ENCODE measurements around the gene FRMPD3.

FRMPD3 gene

GRCh38 chrX:107477406-107477805 lies 28.0 kb downstream of the FRMPD3 start:
- Histone ChIP-seq H3K36me3 (ENCODE audit: control insufficient read depth in 2 of 2, insufficient read depth in 1 of 2, low read length in 2 of 2) (no peaks in the 10 kb centered on the region), H3K4me3 (ENCODE audit: low read depth, low read length) (no peak overlapping the region), H3K9me3 (ENCODE audit: control insufficient read depth, insufficient read depth, low read depth, low read length) (no peaks in the 10 kb centered on the region), H3K27ac (ENCODE audit: extremely low read depth, low read depth, low read length) (no peak overlapping the region), H3K4me1 (ENCODE audit: control insufficient read depth, insufficient read depth, low read length) (no peaks in the 10 kb centered on the region)
- ChIA-PET POLR2A (no interaction called here), CTCF (interaction anchor here (0.5 kb wide), 1 partner anchor 11 kb away, joined by 4 read pairs; no protein-coding TSS in a partner anchor)
- TF ChIP-seq ATF2 (tag by site-specific recombination; IDR thresholded peaks at IDR 0.05; ENCODE audit: low read depth) (no peak), ZNF624 (tag by site-specific recombination; IDR thresholded peaks at IDR 0.05) (no peak), YY1 (tag by site-specific recombination; IDR thresholded peaks at IDR 0.05) (no peak), ZNF433 (tag by site-specific recombination; IDR thresholded peaks at IDR 0.05; ENCODE audit: low read depth) (no peak), ZBTB21 (tag by site-specific recombination; IDR thresholded peaks at IDR 0.05) (no peak), ZNF341 (tag by site-specific recombination; IDR thresholded peaks at IDR 0.05; ENCODE audit: low read depth) (no peak), ZFP69B (tag by site-specific recombination; IDR thresholded peaks at IDR 0.05) (no peak), ZNF670 (tag by site-specific recombination; IDR thresholded peaks at IDR 0.05; ENCODE audit: low read depth) (no peak)
- TF ChIP-seq, protein P1, sequence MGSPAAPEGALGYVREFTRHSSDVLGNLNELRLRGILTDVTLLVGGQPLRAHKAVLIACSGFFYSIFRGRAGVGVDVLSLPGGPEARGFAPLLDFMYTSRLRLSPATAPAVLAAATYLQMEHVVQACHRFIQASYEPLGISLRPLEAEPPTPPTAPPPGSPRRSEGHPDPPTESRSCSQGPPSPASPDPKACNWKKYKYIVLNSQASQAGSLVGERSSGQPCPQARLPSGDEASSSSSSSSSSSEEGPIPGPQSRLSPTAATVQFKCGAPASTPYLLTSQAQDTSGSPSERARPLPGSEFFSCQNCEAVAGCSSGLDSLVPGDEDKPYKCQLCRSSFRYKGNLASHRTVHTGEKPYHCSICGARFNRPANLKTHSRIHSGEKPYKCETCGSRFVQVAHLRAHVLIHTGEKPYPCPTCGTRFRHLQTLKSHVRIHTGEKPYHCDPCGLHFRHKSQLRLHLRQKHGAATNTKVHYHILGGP (tag by site-specific recombination; IDR thresholded peaks at IDR 0.05) = no peak
- TF ChIP-seq, protein P2, sequence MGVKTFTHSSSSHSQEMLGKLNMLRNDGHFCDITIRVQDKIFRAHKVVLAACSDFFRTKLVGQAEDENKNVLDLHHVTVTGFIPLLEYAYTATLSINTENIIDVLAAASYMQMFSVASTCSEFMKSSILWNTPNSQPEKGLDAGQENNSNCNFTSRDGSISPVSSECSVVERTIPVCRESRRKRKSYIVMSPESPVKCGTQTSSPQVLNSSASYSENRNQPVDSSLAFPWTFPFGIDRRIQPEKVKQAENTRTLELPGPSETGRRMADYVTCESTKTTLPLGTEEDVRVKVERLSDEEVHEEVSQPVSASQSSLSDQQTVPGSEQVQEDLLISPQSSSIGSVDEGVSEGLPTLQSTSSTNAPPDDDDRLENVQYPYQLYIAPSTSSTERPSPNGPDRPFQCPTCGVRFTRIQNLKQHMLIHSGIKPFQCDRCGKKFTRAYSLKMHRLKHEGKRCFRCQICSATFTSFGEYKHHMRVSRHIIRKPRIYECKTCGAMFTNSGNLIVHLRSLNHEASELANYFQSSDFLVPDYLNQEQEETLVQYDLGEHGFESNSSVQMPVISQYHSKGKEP (tag by site-specific recombination; IDR thresholded peaks at IDR 0.05) = no peak
- TF ChIP-seq, protein P3, sequence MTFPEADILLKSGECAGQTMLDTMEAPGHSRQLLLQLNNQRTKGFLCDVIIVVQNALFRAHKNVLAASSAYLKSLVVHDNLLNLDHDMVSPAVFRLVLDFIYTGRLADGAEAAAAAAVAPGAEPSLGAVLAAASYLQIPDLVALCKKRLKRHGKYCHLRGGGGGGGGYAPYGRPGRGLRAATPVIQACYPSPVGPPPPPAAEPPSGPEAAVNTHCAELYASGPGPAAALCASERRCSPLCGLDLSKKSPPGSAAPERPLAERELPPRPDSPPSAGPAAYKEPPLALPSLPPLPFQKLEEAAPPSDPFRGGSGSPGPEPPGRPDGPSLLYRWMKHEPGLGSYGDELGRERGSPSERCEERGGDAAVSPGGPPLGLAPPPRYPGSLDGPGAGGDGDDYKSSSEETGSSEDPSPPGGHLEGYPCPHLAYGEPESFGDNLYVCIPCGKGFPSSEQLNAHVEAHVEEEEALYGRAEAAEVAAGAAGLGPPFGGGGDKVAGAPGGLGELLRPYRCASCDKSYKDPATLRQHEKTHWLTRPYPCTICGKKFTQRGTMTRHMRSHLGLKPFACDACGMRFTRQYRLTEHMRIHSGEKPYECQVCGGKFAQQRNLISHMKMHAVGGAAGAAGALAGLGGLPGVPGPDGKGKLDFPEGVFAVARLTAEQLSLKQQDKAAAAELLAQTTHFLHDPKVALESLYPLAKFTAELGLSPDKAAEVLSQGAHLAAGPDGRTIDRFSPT (tag by site-specific recombination; IDR thresholded peaks at IDR 0.05) = no peak

DNA sequence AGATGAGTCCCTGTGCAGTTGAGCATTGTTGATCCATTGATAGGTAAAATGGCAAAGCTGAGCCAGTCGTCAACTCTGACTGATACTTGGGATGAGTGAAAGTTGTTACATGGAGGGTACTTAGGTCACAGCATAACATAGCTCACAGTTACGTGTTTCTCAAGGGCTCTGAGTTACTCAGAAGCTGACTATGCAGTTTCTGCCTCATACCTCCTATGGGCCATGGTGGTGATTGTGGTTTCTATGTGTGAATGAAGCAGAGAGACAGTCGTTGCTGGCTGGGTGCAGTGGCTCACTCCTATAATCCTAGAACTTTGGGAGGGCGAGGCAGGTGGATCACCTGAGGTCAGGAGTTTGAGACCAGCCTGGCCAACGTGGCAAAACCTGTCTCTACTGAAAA lies 30.8 kb downstream of the FRMPD3 start:
- Histone ChIP-seq H3K36me3 (ENCODE audit: control insufficient read depth in 2 of 2, insufficient read depth in 1 of 2, low read length in 2 of 2) (no peaks in the 10 kb centered on the region), H3K4me1 (ENCODE audit: control insufficient read depth, insufficient read depth, low read length) (0 out of 2 replicates have a peak, but pooled peaks cover 3% of the 10 kb centered on the region), H3K4me3 (ENCODE audit: low read depth, low read length) (no peak overlapping the region), H3K27ac (ENCODE audit: extremely low read depth, low read depth, low read length) (no peak overlapping the region), H3K9me3 (ENCODE audit: control insufficient read depth, insufficient read depth, low read depth, low read length) (no peaks in the 10 kb centered on the region)
- ChIA-PET POLR2A (no interaction called here), CTCF (interaction anchor here (0.6 kb wide), 1 partner anchor 223 kb away, joined by 3 read pairs; no protein-coding TSS in a partner anchor)
- TF ChIP-seq ZNF121 (tag by site-specific recombination; IDR thresholded peaks at IDR 0.05) = no peak
- no peak for TF ChIP-seq ZNF214 (tag by site-specific recombination; IDR thresholded peaks at IDR 0.05; ENCODE audit: borderline replicate concordance)
- TF ChIP-seq ZNF677 (tag by site-specific recombination; IDR thresholded peaks at IDR 0.05) = no peak
- no peak for TF ChIP-seq ZNF302 (tag by site-specific recombination; IDR thresholded peaks at IDR 0.05; ENCODE audit: low read depth)
- no peak for TF ChIP-seq ZNF19 (tag by site-specific recombination; IDR thresholded peaks at IDR 0.05; ENCODE audit: low read depth)
